ENCODE data around the gene SLC1A6.

- TF ChIP-seq CTCF (IDR thresholded peaks at IDR 0.05; ENCODE audit: low read length), result no peak
- no peak for TF ChIP-seq EZH2 (optimal IDR thresholded peaks at IDR 0.05; ENCODE audit: low read depth, low read length)
These were observed 43.1 kb upstream of the SLC1A6 start for GRCh38 chr19:15022752-15023151.

Data from MM.1S (cell line).